Karpas-422 (cell line): ENCODE results near the gene MEIOB. TPM values are rescaled to one million over a fixed set of nuclear protein-coding genes. Genes with fewer than 3 reads are reported as not detected.

ENCODE experiments used
- total RNA-seq: library from RNA; depleted of rRNA; stranded (reverse); fragments of >200 nt; shearing (Covaris generic); gene quantifications from 2 replicates; pipeline ENCODE4 v1.2.3, GENCODE V29; 2014; ENCODE audit warnings: low replicate concordance; rRNA removed

Gene MEIOB
- total RNA-seq, 1 experiment from 2014 or later = not detected

Other genes with a start within 250 kb of the MEIOB start
- 26.2 and 35.6 TPM in 2 replicates for gene JPT2, start 193.9 kb downstream of the MEIOB start, total RNA-seq
- 59.2 and 82.4 TPM in 2 replicates for gene MAPK8IP3, start 166.0 kb downstream of the MEIOB start, total RNA-seq
- 35.9 and 83.0 TPM in 2 replicates for gene NME3, start 100.6 kb downstream of the MEIOB start, total RNA-seq
- 7.7 and 27.2 TPM in 2 replicates for gene EME2, start 99.4 kb downstream of the MEIOB start, total RNA-seq
- gene MRPS34, start 99.0 kb downstream of the MEIOB start, total RNA-seq = 101 and 177 TPM in 2 replicates
- 38.5 and 73.9 TPM in 2 replicates for gene SPSB3, start 89.6 kb downstream of the MEIOB start, total RNA-seq
- gene NUBP2, start 89.2 kb downstream of the MEIOB start, total RNA-seq = 35.9 and 66.3 TPM in 2 replicates
- gene IGFALS, start 78.5 kb downstream of the MEIOB start, total RNA-seq = not detected in 2 replicates
- gene HAGH, start 45.3 kb downstream of the MEIOB start, total RNA-seq = 38.4 and 126 TPM in 2 replicates
- gene FAHD1, start 45.0 kb downstream of the MEIOB start, total RNA-seq = 12.6 and 24.6 TPM in 2 replicates
- gene HS3ST6, start 46.3 kb upstream of the MEIOB start, total RNA-seq = not detected in 2 replicates
- gene MSRB1, start 71.0 kb upstream of the MEIOB start, total RNA-seq = 4.8 and 18.1 TPM in 2 replicates
- gene RPL3L, start 82.5 kb upstream of the MEIOB start, total RNA-seq = not detected in 2 replicates
- 288 and 537 TPM in 2 replicates for gene NDUFB10, start 87.4 kb upstream of the MEIOB start, total RNA-seq
- gene RPS2, start 92.7 kb upstream of the MEIOB start, total RNA-seq = 3,837 and 4,799 TPM in 2 replicates
- not detected in 2 replicates for gene RNF151, start 94.7 kb upstream of the MEIOB start, total RNA-seq
- 25.4 and 48.6 TPM in 2 replicates for gene TBL3, start 99.9 kb upstream of the MEIOB start, total RNA-seq
- gene NOXO1, start 109.3 kb upstream of the MEIOB start, total RNA-seq = not detected in 2 replicates
- gene GFER, start 112.0 kb upstream of the MEIOB start, total RNA-seq = 17.0 and 43.8 TPM in 2 replicates
- gene SYNGR3, start 117.8 kb upstream of the MEIOB start, total RNA-seq = 5.3 and 16.3 TPM in 2 replicates
- gene ZNF598, start 137.7 kb upstream of the MEIOB start, total RNA-seq = 12.6 and 20.5 TPM in 2 replicates
- gene NPW, start 147.6 kb upstream of the MEIOB start, total RNA-seq = 3.0 TPM in 1 of 2 replicates, not detected in the other
- not detected in 2 replicates for gene NHERF2, start 154.7 kb upstream of the MEIOB start, total RNA-seq
- 23.2 and 52.2 TPM in 2 replicates for gene NTHL1, start 175.7 kb upstream of the MEIOB start, total RNA-seq
- 33.3 and 64.5 TPM in 2 replicates for gene TSC2, start 175.8 kb upstream of the MEIOB start, total RNA-seq